ENCODE results near the gene HOMER3.
A peak's percentile ranks its signal among the peaks of the same experiment; 100 is the strongest.

The HOMER3 gene

DNA sequence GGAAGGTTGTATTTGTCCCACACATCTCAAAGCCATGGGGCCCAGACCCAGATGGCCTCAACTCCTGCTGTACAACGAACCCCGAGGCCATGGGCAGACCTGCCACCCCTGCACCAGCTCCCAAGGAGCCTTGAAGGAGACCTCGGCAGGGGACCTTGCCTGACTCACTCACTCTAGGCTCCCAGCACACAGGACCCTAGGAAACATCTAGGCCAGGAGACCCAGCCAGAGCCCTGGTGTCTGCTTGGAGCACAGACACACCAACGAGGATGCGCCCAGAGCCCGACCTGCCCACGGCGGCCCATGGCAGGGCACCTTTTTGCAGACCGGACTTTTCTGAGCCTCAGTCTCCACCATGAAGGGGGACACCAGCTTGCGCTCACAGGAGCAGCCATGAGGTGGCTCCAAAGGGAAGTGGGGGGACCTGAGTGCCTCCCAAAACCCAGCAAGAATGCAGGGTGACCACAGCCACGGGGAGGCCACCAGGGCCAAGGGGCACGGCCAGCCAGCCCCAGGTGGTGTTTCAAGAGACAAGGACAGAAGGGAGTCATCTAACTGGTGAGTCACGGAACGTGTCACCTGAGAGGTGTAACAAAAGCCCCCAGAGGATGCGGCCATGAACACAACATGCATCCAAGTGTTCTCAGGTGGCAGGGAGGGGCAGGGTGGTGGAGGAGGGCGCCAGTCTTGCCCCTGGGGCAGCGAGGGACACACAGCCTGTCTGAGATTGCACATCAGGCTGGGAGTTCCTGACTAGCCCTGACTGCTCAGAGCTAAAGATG lies 40.1 kb downstream of the HOMER3 start:
- no peak for DNase-seq

GRCh38 chr19:18899624-18900560 lies 41.1 kb downstream of the HOMER3 start:
- no peak for DNase-seq

DNA sequence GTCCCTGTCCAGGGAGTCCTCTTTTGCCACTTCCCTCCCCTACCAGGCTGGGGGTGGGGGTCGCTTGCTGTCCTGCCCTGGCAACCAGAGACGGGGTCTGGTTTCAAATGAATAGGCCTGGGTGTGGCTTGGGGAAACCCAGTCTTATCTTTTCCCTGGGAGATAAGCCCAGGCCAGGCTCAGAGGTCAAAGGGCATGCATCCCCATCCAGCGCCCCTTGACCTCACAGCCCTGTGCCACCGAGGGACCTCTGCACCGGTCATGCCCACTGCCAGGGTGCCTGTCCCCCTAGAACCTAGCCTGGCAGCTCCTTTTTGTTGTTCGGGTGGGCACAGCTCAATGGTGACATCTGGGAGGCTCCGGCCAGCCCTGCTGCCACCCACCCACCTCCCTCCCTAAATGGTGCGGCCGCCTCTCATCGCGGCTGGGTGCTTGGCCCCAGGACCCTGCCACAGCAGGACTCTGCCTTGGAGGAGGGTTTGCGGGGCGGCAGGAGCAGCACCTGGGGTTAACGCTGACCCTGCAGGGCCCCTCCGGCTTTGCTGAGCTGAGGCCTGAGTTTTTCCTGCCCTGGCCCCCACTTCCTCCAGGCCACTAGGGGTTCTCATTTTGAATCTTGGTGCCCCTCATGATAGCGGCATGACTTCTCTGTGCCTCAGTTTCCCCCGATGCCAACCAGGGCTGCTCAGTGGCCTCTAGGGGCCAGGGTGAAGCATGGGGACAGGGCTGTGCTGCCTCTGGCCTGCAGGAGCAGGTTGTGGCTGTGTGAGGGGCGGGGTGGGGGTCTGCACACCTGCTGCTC lies 42.2 kb downstream of the HOMER3 start:
- DNase-seq: no peak

GRCh38 chr19:18898081-18898606 lies 42.9 kb downstream of the HOMER3 start:
- no peak for DNase-seq

DNA sequence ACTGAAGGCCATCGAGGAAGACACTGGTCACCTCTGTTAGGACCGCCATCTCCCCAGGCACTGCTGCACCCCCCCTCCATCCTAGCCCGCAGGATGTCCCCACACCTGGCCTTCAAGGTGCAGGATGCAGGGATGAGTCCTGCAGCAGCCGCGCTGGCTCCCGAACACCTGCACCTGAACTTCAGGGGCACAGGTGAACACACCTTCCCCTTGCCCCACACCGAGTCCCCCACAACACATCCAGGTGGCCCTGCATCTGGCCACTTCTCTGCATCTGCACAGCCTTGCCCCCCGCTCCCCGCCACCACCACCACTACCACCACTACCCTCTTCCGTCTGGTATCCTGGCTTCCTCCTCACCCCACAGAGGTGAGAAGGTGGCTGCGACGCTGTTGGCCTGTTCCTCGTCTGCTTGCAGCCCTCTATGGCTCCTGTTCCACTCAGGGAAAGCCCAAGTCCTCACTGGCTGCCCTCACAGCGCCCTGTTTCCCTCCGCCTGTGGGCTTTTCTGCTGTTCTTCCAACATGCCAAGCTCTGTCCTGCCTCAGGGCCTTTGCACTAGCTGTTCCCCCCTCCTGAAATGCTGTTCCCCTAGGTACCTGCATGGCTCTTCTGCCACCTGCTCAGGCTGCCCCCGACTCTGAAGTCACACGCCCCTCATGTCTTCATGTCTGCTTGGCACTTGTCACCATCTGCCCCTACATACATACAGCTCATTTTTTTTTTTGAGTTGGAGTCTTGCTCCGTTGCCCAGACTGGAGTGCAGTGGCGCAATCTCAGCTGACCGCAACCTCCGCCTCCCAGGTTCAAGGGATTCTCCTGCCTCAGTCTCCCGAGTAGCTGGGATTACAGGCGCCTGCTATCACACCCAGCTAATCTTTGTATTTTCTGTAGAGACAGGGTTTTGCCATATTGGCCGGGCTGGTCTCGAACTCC lies 43.7 kb downstream of the HOMER3 start:
- DNase-seq: no peak

GRCh38 chr19:18896421-18896841 lies 44.6 kb downstream of the HOMER3 start:
- DNase-seq: no peak

DNA sequence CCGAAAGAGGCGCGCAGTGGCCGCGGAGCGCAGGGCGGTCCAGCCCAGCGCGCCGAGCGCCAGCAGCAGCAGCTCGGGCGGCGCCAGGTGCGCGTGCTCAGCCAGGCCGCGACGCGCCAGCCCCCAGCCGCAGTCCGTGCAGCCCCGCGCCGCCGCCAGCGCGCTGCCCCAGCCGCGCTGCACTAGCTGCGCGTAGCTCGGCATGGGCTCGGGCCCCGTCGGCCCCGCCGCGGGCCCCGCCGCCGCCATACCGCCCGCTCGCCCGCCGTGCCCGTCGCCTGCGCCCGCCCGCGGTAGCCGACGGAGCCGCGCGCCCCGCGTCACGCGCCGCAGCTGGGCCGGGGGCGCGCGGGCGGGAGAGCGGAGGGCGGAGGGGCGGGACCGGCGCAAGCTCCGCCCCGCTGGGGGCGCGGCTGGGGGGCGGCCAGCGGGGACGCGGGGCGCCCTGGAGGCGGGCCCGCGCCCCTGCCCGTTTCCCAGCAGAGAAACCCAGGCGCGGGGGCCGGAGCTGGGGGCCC lies 45.1 kb downstream of the HOMER3 start, which contains the start of gene CERS1:
Gene CERS1, minus strand, starts transcription at position 335 of the 518 bp plus-strand sequence. Its CDS starts 86 bp downstream, at position 249.
- no peak for DNase-seq

- DNase-seq: no peak
These were observed 45.8 kb downstream of the HOMER3 start for GRCh38 chr19:18895038-18895823.

- peak; percentile 35 for DNase-seq
These were observed 46.6 kb downstream of the HOMER3 start for GRCh38 chr19:18894254-18895037.

DNA sequence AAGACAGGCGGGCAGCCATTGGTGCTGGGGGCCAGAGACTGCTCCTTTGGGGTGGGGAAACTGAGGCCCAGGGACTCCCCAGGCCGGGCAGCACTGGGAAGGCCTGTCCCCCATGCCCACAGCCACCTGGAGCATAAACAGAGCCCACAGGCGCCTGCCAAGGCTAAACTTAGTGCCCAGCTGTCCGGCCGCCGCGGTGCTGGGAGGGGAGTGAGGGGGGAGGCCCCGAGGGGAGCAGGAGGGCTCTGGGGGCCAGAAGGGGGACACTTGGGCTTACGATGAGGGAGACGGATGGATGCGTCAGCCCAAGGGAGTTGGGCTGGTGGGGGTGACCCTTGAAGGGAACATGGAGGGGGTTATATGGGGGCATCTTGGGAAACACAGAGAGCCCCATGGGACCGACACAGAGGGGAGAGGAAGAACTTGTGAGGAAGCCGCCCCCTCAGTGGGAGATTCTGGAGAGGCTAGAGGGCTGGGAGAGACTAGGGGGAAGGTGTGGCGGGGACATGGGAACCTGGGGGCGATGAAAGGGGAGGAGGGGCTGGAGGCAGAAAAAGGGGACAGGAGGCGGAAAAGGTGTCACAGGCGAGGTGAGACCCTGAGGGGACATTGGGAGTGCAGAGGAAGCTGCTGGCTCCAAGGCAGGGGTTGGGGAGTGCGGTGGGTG lies 47.3 kb downstream of the HOMER3 start:
- no peak for DNase-seq

GRCh38 chr19:18889949-18890745 lies 50.9 kb downstream of the HOMER3 start:
- DNase-seq: no peak

- no peak for DNase-seq
These were observed 54.0 kb downstream of the HOMER3 start for GRCh38 chr19:18886972-18887371.

DNA sequence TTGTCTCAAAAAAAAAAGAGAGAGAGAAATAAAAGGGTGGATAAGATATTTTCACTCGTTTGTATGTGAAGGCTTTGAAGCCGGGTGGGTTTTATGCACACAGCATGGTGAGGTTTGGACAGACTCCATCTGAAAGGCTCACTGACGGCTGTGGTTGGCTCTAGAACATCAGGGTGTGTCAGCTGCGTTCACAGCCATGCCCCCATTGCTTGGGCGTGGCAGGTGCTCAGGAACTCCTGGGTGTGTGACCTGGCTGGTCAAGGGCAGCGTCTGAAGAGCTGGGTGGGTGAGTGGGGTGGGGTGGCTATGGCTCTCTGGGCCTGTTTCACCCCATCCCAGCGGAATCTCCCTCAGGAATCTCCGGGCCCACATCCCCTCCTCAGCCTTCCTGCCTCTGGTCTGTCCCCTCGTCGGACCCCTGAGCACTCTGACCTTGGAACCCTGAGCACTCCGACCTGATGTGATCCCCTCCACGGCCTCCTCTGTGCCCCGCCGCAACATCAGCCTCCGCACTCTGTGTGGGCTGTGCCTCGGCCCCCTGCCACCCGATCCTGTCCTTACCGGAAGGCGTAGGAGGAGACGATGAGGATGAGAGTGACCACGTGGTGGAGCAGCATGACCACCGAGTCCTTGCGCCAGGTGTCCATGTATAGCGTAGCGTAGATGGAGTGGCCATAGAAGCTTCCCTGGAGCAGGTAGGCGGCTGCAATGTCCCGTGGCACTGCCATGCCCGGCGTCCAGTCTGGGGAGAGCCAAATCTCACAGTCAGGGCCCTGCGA lies 57.3 kb downstream of the HOMER3 start:
- no peak for DNase-seq

DNA sequence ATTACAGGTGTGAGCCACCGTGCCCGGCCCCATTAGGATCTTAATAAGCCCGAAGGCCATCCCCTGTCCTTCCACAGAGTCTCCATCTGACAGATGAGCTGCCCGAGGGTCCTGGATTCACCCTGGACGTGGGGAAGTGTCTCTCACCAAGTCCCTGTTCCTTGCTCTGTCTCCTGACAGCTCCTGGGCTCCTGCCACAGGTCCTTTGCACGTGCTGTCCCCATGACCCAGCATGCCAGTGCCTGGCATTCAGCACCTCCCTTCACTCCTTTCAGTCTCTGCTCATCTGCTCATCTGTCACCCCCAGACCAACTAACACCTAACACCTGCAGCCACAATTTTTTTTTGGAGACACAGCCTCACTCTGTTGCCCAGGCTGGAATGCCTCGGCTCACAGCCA lies 59.5 kb downstream of the HOMER3 start:
- DNase-seq: no peak

DNA sequence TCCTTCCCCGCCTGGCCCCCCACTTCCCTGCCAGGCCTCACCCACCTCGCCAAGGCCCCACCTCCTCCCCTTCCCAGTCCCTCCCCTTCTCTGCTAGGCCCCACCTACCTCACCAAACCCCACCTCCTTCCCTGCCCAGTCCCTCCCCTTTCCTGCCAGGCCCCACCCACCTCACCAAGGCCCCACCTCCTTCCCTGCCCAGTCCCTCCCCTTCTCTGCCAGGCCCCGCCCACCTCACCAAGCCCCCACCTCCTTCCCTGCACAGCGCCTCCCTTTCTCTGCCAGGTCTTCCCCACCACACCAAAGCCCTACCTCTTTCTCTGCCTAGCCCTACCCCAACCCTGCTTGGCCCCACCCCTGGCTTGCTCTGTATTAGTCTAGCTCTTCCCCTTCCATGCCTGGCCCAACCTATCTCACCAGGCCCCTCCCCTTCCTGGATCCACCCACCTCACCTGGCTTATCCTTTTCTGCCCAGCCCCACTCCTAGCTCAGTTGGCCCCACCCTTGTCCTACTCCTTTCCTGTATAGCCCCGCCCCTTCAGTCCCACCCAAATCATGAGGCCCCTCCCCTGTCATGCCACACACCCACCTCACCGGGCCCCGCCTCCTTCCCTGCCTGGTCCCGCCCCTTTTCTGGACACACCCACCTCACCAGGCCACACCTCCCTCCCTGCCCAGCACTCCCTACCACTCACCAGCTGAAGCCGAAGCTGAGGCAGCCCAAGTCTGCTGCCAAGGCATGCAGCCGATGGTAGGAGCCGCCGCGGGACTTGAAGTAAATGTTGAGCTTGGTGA lies 61.2 kb downstream of the HOMER3 start:
- DNase-seq: no peak

All from NCI-H345 (cell line).